ENCODE measurements around the gene NKAIN1. TPM values are rescaled to one million over a fixed set of nuclear protein-coding genes. Genes with fewer than 3 reads are reported as not detected.
"Not testable (repeated sequence)": the region's sequence is repeated elsewhere in the genome, so short reads cannot be mapped to it uniquely, and the experiment has no call there.

NKAIN1 gene
- total RNA-seq, 1 experiment from 2014 or later: 1.7 TPM

GRCh38 chr1:31196685-31197084 is 43.0 kb downstream of the NKAIN1 start:
- DNase-seq (ENCODE audit: low read depth, low spot score) (no peak), ATAC-seq (no peak)
- Histone ChIP-seq H3K27me3 (ENCODE audit: control insufficient read depth, insufficient read depth, low read length) (no peaks in the 10 kb centered on the region), H3K36me3 (ENCODE audit: control insufficient read depth, insufficient read depth, low read length) (no peaks in the 10 kb centered on the region), H3K27ac (ENCODE audit: low read length) (no peak overlapping the region), H3K4me1 (ENCODE audit: control insufficient read depth, insufficient read depth, low read length) (no peaks in the 10 kb centered on the region), H3K9me3 (ENCODE audit: control insufficient read depth, insufficient read depth, low read depth, low read length) (no peaks in the 10 kb centered on the region), H3K4me3 (ENCODE audit: low read depth in 2 of 2, low read length in 2 of 2) (no peak overlapping the region)
- CTCF ChIA-PET: no interaction called here
- TF ChIP-seq, protein P1, sequence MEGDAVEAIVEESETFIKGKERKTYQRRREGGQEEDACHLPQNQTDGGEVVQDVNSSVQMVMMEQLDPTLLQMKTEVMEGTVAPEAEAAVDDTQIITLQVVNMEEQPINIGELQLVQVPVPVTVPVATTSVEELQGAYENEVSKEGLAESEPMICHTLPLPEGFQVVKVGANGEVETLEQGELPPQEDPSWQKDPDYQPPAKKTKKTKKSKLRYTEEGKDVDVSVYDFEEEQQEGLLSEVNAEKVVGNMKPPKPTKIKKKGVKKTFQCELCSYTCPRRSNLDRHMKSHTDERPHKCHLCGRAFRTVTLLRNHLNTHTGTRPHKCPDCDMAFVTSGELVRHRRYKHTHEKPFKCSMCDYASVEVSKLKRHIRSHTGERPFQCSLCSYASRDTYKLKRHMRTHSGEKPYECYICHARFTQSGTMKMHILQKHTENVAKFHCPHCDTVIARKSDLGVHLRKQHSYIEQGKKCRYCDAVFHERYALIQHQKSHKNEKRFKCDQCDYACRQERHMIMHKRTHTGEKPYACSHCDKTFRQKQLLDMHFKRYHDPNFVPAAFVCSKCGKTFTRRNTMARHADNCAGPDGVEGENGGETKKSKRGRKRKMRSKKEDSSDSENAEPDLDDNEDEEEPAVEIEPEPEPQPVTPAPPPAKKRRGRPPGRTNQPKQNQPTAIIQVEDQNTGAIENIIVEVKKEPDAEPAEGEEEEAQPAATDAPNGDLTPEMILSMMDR (IDR thresholded peaks at IDR 0.05): no peak
- TF ChIP-seq POLR2AphosphoS5 (IDR thresholded peaks at IDR 0.05; ENCODE audit: low read depth, low read length) (no peak), SIN3A (IDR thresholded peaks at IDR 0.05; ENCODE audit: borderline replicate concordance, insufficient read depth, low read depth, low read length) (no peak), TCF7L2 (IDR thresholded peaks at IDR 0.05; ENCODE audit: low read depth, low read length) (no peak)
- TF ChIP-seq, protein P2, sequence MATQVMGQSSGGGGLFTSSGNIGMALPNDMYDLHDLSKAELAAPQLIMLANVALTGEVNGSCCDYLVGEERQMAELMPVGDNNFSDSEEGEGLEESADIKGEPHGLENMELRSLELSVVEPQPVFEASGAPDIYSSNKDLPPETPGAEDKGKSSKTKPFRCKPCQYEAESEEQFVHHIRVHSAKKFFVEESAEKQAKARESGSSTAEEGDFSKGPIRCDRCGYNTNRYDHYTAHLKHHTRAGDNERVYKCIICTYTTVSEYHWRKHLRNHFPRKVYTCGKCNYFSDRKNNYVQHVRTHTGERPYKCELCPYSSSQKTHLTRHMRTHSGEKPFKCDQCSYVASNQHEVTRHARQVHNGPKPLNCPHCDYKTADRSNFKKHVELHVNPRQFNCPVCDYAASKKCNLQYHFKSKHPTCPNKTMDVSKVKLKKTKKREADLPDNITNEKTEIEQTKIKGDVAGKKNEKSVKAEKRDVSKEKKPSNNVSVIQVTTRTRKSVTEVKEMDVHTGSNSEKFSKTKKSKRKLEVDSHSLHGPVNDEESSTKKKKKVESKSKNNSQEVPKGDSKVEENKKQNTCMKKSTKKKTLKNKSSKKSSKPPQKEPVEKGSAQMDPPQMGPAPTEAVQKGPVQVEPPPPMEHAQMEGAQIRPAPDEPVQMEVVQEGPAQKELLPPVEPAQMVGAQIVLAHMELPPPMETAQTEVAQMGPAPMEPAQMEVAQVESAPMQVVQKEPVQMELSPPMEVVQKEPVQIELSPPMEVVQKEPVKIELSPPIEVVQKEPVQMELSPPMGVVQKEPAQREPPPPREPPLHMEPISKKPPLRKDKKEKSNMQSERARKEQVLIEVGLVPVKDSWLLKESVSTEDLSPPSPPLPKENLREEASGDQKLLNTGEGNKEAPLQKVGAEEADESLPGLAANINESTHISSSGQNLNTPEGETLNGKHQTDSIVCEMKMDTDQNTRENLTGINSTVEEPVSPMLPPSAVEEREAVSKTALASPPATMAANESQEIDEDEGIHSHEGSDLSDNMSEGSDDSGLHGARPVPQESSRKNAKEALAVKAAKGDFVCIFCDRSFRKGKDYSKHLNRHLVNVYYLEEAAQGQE (IDR thresholded peaks at IDR 0.05; ENCODE audit: insufficient read depth in 1 of 2, low read depth in 2 of 2, low read length in 1 of 2): no peak
- POLR2A ChIA-PET: no interaction called here
- no TSS peak for BruUV-seq (replicated peaks)
- in situ Hi-C loops (cut with HindIII; ENCODE audit: low pct_unique_long_range_greater_than_20kb, low sequenced_read_pairs): loop anchor here (5.0 kb wide), 1 partner anchor 66 kb away; no protein-coding TSS in a partner anchor
- intact Hi-C loops (cut with micrococcal nuclease; ENCODE audit: unreplicated experiment): no loop called here

GRCh38 chr1:31195267-31195666 is 44.4 kb downstream of the NKAIN1 start:
- CTCF ChIA-PET: interaction anchor here (0.6 to 1.9 kb wide), 6 partner anchors 10 to 415 kb away, joined by 3 to 8 read pairs (median 6); partner anchors contain the start of gene FABP3
- H3K36me3 ChIP-seq (ENCODE audit: control insufficient read depth, insufficient read depth, low read length); BruUV-seq (replicated peaks); intact Hi-C loops (cut with micrococcal nuclease; ENCODE audit: unreplicated experiment); DNase-seq (ENCODE audit: low read depth, low spot score); H3K9me3 ChIP-seq (ENCODE audit: control insufficient read depth, insufficient read depth, low read depth, low read length); POLR2A ChIA-PET; H3K4me1 ChIP-seq (ENCODE audit: control insufficient read depth, insufficient read depth, low read length); ATAC-seq; H3K27me3 ChIP-seq (ENCODE audit: control insufficient read depth, insufficient read depth, low read length); H3K27ac ChIP-seq (ENCODE audit: low read length); H3K4me3 ChIP-seq (ENCODE audit: low read depth in 2 of 2, low read length in 2 of 2): not testable (repeated sequence)
- in situ Hi-C loops (cut with HindIII; ENCODE audit: low pct_unique_long_range_greater_than_20kb, low sequenced_read_pairs): loop anchor here (5.0 kb wide), 1 partner anchor 67 kb away; no protein-coding TSS in a partner anchor

DNA sequence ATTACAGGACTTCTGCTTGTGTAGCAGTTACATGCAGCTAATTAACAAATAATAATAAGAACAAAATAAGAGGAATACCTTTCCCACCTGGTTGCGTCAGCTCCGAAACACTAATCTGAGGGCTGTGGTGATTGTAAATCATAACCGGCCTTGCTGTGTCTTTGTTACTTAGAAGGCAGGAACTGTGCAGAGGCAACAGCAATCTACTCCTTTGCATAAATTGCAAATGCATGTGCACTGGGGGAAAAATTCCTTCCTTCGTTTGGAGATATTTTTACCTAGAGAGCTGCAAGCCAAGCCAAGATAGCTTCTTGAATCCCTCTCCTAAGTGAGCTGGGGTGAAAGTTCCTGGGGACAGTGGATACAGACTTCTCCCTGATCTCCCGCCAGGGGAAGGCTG is 46.0 kb downstream of the NKAIN1 start:
- Histone ChIP-seq H3K27me3 (ENCODE audit: control insufficient read depth, insufficient read depth, low read length) (no peaks in the 10 kb centered on the region), H3K27ac (ENCODE audit: low read length) (no peak overlapping the region), H3K36me3 (ENCODE audit: control insufficient read depth, insufficient read depth, low read length) (no peaks in the 10 kb centered on the region), H3K4me1 (ENCODE audit: control insufficient read depth, insufficient read depth, low read length) (no peaks in the 10 kb centered on the region), H3K4me3 (ENCODE audit: low read depth in 2 of 2, low read length in 2 of 2) (no peak overlapping the region), H3K9me3 (ENCODE audit: control insufficient read depth, insufficient read depth, low read depth, low read length) (no peaks in the 10 kb centered on the region)
- ChIA-PET CTCF (interaction anchor here (0.6 to 0.9 kb wide), 3 partner anchors 12 to 190 kb away, joined by 4 to 7 read pairs (median 7); no protein-coding TSS in a partner anchor), POLR2A (interaction anchor here (0.7 kb wide), 1 partner anchor 47 kb away, joined by 6 read pairs; no protein-coding TSS in a partner anchor)
- TF ChIP-seq, protein P2 (IDR thresholded peaks at IDR 0.05; ENCODE audit: insufficient read depth in 1 of 2, low read depth in 2 of 2, low read length in 1 of 2): no peak
- TF ChIP-seq POLR2AphosphoS5 (IDR thresholded peaks at IDR 0.05; ENCODE audit: low read depth, low read length): no peak
- no peak for TF ChIP-seq SIN3A (IDR thresholded peaks at IDR 0.05; ENCODE audit: borderline replicate concordance, insufficient read depth, low read depth, low read length)
- no peak for TF ChIP-seq TCF7L2 (IDR thresholded peaks at IDR 0.05; ENCODE audit: low read depth, low read length)
- TF ChIP-seq, protein P1 (IDR thresholded peaks at IDR 0.05): no peak
- BruUV-seq (replicated peaks): no TSS peak
- intact Hi-C loops (cut with micrococcal nuclease; ENCODE audit: unreplicated experiment) (no loop called here), in situ Hi-C loops (cut with HindIII; ENCODE audit: low pct_unique_long_range_greater_than_20kb, low sequenced_read_pairs) (no loop called here)
- no peak for ATAC-seq
- no peak for DNase-seq (ENCODE audit: low read depth, low spot score)
